IMR-90 (cell line): ENCODE results near the gene TEK.
A peak's percentile ranks its signal among the peaks of the same experiment; 100 is the strongest.

Experiments used
- FOS ChIP-seq: fragments of 150-350 bp; IDR thresholded peaks from 2 replicates; pipeline ENCODE4 v1.6.1; 2016; ENCODE audit warnings: low read depth, low read length
- MAZ ChIP-seq: IDR thresholded peaks from 2 replicates; pipeline ENCODE4 v1.6.1; 2012; ENCODE audit warnings: low read depth, mild to moderate bottlenecking, low read length, improper control_type of control experiment, moderate library complexity, borderline replicate concordance
- POLR2A ChIP-seq: IDR thresholded peaks from 2 replicates; pipeline ENCODE4 v1.6.1; 2012; ENCODE audit warnings: mild to moderate bottlenecking, low read depth, low read length
- RAD21 ChIP-seq: IDR thresholded peaks from 2 replicates; pipeline ENCODE4 v1.6.1; 2012; ENCODE audit warnings: low read length, improper control_type of control experiment
- SMC3 ChIP-seq: fragments of 150-350 bp; IDR thresholded peaks from 2 replicates; pipeline ENCODE4 v1.6.1; 2016; ENCODE audit warnings: low read depth, mild to moderate bottlenecking, antibody characterized with exemption, low read length, moderate library complexity
- TF ChIP-seq, protein P1 (sequence below): conservative IDR thresholded peaks from 2 replicates; pipeline ENCODE4 v1.5.1; 2012; ENCODE audit warnings: mild to moderate bottlenecking, low read depth, low read length, improper control_type of control experiment

DNA sequence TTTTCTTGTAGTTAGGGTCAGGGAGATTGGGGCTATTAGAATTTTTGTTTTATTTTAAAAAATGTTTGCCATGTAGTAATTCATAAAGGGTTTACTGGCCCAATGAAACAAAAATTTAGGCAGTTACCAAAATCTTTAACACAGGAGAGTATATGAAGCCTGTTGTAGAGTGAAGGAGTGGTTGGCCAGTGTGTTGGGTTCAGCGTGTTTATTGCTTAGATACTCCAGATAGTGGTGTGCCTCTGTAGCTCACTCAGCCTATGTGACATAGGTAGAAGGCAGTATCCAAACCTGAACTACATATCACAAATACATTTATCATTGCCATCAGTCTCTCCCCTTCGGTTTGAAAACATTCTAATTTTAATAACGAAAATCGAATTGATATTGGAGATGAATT lies 1.2 kb downstream of the TEK start:
- TF ChIP-seq MAZ, result no peak
- TF ChIP-seq FOS, result no peak
- TF ChIP-seq, protein P1, sequence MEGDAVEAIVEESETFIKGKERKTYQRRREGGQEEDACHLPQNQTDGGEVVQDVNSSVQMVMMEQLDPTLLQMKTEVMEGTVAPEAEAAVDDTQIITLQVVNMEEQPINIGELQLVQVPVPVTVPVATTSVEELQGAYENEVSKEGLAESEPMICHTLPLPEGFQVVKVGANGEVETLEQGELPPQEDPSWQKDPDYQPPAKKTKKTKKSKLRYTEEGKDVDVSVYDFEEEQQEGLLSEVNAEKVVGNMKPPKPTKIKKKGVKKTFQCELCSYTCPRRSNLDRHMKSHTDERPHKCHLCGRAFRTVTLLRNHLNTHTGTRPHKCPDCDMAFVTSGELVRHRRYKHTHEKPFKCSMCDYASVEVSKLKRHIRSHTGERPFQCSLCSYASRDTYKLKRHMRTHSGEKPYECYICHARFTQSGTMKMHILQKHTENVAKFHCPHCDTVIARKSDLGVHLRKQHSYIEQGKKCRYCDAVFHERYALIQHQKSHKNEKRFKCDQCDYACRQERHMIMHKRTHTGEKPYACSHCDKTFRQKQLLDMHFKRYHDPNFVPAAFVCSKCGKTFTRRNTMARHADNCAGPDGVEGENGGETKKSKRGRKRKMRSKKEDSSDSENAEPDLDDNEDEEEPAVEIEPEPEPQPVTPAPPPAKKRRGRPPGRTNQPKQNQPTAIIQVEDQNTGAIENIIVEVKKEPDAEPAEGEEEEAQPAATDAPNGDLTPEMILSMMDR, result no peak
- TF ChIP-seq POLR2A, result 0 out of 2 replicates have a peak, but pooled peaks have one; percentile 35
- no peak for TF ChIP-seq RAD21
- no peak for TF ChIP-seq SMC3
